Measurements from ENCODE around the gene FGD5. TPM values are rescaled to one million over a fixed set of nuclear protein-coding genes. Genes with fewer than 3 reads are reported as not detected.

Gene FGD5
- polyA plus RNA-seq, 3 donors, result 0.03 TPM; not detected in 2

GRCh38 chr3:14946236-14946635, 127.5 kb downstream of the FGD5 start:
- 89% methylated on average over 1 of the region's 4 CpGs for WGBS (ENCODE audit: insufficient coverage)
- Histone ChIP-seq H3K4me3 (replicated peaks in 1 of 3; ENCODE audit: low read depth in 2 of 3, low read length in 3 of 3) (peak overlapping the region; percentile 74 to 90 (median 84)), H3K9me3 (replicated peaks in 1 of 2; ENCODE audit: control insufficient read depth in 1 of 2, insufficient read depth in 1 of 2, low read length in 2 of 2) (no peaks in the 10 kb centered on the region), H3K27me3 (ENCODE audit: control insufficient read depth in 2 of 2, insufficient read depth in 2 of 2, low read length in 2 of 2) (no peaks in the 10 kb centered on the region), H3K36me3 (replicated peaks in 1 of 2; ENCODE audit: control insufficient read depth in 1 of 2, insufficient read depth in 2 of 2, low read length in 2 of 2) (peaks cover 19 to 40% of the 10 kb centered on the region in 2 donors), H3K9ac (ENCODE audit: insufficient read depth, low read length, poor library complexity, severe bottlenecking) (peak overlapping the region; percentile 95), H4K20me1 (ENCODE audit: insufficient read depth, low read length) (peaks cover 48% of the 10 kb centered on the region), H2AFZ (ENCODE audit: insufficient read depth, low read depth, low read length, poor library complexity, severe bottlenecking) (peak overlapping the region; percentile 77), H3K79me2 (ENCODE audit: insufficient read depth, low read length) (peaks cover 71% of the 10 kb centered on the region), H3K27ac (ENCODE audit: low read depth in 1 of 2, low read length in 2 of 2) (peak overlapping the region in 1 of 2 donors; percentile 98), H3K4me2 (replicated peaks; ENCODE audit: extremely low read depth, low read length, poor library complexity, severe bottlenecking) (peak overlapping the region; percentile 71), H3K4me1 (ENCODE audit: control insufficient read depth in 1 of 2, insufficient read depth in 2 of 2, low read length in 2 of 2) (peaks cover 22 to 29% of the 10 kb centered on the region in 2 donors)
- TF ChIP-seq, protein P1, sequence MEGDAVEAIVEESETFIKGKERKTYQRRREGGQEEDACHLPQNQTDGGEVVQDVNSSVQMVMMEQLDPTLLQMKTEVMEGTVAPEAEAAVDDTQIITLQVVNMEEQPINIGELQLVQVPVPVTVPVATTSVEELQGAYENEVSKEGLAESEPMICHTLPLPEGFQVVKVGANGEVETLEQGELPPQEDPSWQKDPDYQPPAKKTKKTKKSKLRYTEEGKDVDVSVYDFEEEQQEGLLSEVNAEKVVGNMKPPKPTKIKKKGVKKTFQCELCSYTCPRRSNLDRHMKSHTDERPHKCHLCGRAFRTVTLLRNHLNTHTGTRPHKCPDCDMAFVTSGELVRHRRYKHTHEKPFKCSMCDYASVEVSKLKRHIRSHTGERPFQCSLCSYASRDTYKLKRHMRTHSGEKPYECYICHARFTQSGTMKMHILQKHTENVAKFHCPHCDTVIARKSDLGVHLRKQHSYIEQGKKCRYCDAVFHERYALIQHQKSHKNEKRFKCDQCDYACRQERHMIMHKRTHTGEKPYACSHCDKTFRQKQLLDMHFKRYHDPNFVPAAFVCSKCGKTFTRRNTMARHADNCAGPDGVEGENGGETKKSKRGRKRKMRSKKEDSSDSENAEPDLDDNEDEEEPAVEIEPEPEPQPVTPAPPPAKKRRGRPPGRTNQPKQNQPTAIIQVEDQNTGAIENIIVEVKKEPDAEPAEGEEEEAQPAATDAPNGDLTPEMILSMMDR (IDR thresholded peaks at IDR 0.05), result no peak
- Mint-ChIP-seq H3K4me1 (peaks cover 29% of the 10 kb centered on the region), H3K27ac (peak overlapping the region in 6 of 7 donors; percentile 3 to 100 (median 96)), H3K4me3 (peak overlapping the region; percentile 87 to 90), H3K27me3 (ENCODE audit: low read depth in 3 of 3) (no peaks in the 10 kb centered on the region), H3K36me3 (peaks cover 32 to 35% of the 10 kb centered on the region in 2 donors), H3K9me3 (no peaks in the 10 kb centered on the region)
- no peak for DNase-seq
- intact Hi-C loops (cut with micrococcal nuclease), result loop anchor here (2.0 to 10.0 kb wide), 7 partner anchors 119 to 769 kb away; partner anchors contain the start of genes CCDC174 (in 2 of the 2), BTD (in 1 of the 2), HACL1 (in 1 of the 2) and LSM3 (in 1 of the 2)

DNA sequence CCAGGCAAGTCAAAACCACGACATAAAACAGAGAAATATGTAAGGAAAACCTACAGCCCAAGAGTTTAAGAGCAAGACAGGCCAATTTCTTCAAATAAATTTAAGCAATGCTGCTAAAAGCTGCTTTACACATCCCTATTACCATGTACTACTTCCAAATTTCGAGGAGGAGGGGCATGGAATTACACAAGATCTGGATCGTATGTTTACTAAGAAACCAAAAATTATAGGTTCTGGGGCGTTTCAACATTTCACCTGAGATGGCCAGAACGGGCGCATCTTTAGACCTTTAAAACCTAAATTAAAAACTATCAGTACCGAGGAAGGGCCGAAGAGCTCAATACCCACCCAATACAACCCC, 128.0 kb downstream of the FGD5 start:
- Mint-ChIP-seq H3K27me3 (ENCODE audit: low read depth in 3 of 3) (no peaks in the 10 kb centered on the region), H3K4me3 (peak overlapping the region; percentile 87 to 90), H3K4me1 (peaks cover 26% of the 10 kb centered on the region), H3K27ac (peak overlapping the region; percentile 94 to 100 (median 96)), H3K9me3 (no peaks in the 10 kb centered on the region), H3K36me3 (peaks cover 32 to 38% of the 10 kb centered on the region in 2 donors)
- H3K79me2 ChIP-seq (ENCODE audit: insufficient read depth, low read length), result peaks cover 76% of the 10 kb centered on the region
- TF ChIP-seq, protein P1 (IDR thresholded peaks at IDR 0.05), result no peak
- peak overlapping the region; percentile 97 to 98 for H3K27ac ChIP-seq (ENCODE audit: low read depth in 1 of 2, low read length in 2 of 2)
- peak overlapping the region; percentile 77 for H2AFZ ChIP-seq (ENCODE audit: insufficient read depth, low read depth, low read length, poor library complexity, severe bottlenecking)
- peak in 2 of 3 donors; percentile 12 to 15 for DNase-seq
- peak overlapping the region; percentile 71 for H3K4me2 ChIP-seq (replicated peaks; ENCODE audit: extremely low read depth, low read length, poor library complexity, severe bottlenecking)
- peaks cover 45% of the 10 kb centered on the region for H4K20me1 ChIP-seq (ENCODE audit: insufficient read depth, low read length)
- peak overlapping the region; percentile 95 for H3K9ac ChIP-seq (ENCODE audit: insufficient read depth, low read length, poor library complexity, severe bottlenecking)
- intact Hi-C loops (cut with micrococcal nuclease), result loop anchor here (2.0 to 10.0 kb wide), 7 partner anchors 118 to 769 kb away; partner anchors contain the start of genes CCDC174 (in 2 of the 2), BTD (in 1 of the 2), HACL1 (in 1 of the 2) and LSM3 (in 1 of the 2)
- H3K36me3 ChIP-seq (replicated peaks in 1 of 2; ENCODE audit: control insufficient read depth in 1 of 2, insufficient read depth in 2 of 2, low read length in 2 of 2), result peaks cover 19 to 40% of the 10 kb centered on the region in 2 donors
- H3K27me3 ChIP-seq (ENCODE audit: control insufficient read depth in 2 of 2, insufficient read depth in 2 of 2, low read length in 2 of 2), result no peaks in the 10 kb centered on the region
- H3K4me3 ChIP-seq (replicated peaks in 1 of 3; ENCODE audit: low read depth in 2 of 3, low read length in 3 of 3), result peak overlapping the region; percentile 74 to 90 (median 84)
- 0% methylated on average over 7 of the region's 8 CpGs for WGBS (ENCODE audit: insufficient coverage)
- H3K9me3 ChIP-seq (replicated peaks in 1 of 2; ENCODE audit: control insufficient read depth in 1 of 2, insufficient read depth in 1 of 2, low read length in 2 of 2), result no peaks in the 10 kb centered on the region
- H3K4me1 ChIP-seq (ENCODE audit: control insufficient read depth in 1 of 2, insufficient read depth in 2 of 2, low read length in 2 of 2), result peaks cover 22 to 29% of the 10 kb centered on the region in 2 donors
